ENCODE measurements around the gene MKNK1. TPM values are rescaled to one million over a fixed set of nuclear protein-coding genes. Genes with fewer than 3 reads are reported as not detected.

MKNK1 gene
- total and polyA plus RNA-seq, 2 of the 8 experiments (the other 6 are each of a cell fraction or from before 2014, with no cell fraction given), result 13.9 to 21.5 TPM

- 0 out of 2 replicates have a peak overlapping the region, but pooled peaks have one; percentile 26 for H2AFZ ChIP-seq (ENCODE audit: low read length)
- no peaks in the 10 kb centered on the region for H3K79me2 ChIP-seq (ENCODE audit: control insufficient read depth in 1 of 2, insufficient read depth in 2 of 2, low read length in 2 of 2)
- peaks cover 11 to 35% (median 24%) of the 10 kb centered on the region in 4 experiments for H3K4me1 ChIP-seq (replicated peaks in 1 of 4; ENCODE audit: control insufficient read depth in 3 of 4, insufficient read depth in 4 of 4, low read length in 3 of 4)
- peak overlapping the region; percentile 94 for H3K18ac ChIP-seq (ENCODE audit: extremely low read depth, low read length)
- H3K36me3 ChIP-seq (ENCODE audit: control insufficient read depth in 2 of 4, insufficient read depth in 4 of 4, low read length in 3 of 4), result no peaks in the 10 kb centered on the region; a peak in 1 of 8 replicates
- H4K8ac ChIP-seq (ENCODE audit: extremely low read depth, insufficient read depth, low read length), result no peak overlapping the region
- H4K91ac ChIP-seq (replicated peaks; ENCODE audit: insufficient read length, low read length), result peak overlapping the region; percentile 88
- H3K23ac ChIP-seq (ENCODE audit: insufficient read length), result no peak overlapping the region
- peak overlapping the region; percentile 19 to 44; a peak in 3 of 4 replicates for H3K4me2 ChIP-seq (ENCODE audit: insufficient read depth in 1 of 2, low read depth in 2 of 2, low read length in 2 of 2)
- H3K27ac ChIP-seq (ENCODE audit: low read depth, low read length), result peak overlapping the region; percentile 59; the same call in 1 of the 2 replicates
- H3K4ac ChIP-seq (replicated peaks; ENCODE audit: insufficient read length, low read depth, low read length), result peak overlapping the region; percentile 63
- DNase-seq (ENCODE audit: low read depth in 1 of 2, low spot score in 2 of 2), result peak in 1 of 2 experiments; percentile 63
- H2BK15ac ChIP-seq (ENCODE audit: low read length), result peak overlapping the region; percentile 84; the same call in 1 of the 2 replicates
- no peak for FAIRE-seq
- peak overlapping the region; percentile 65 for H4K5ac ChIP-seq (ENCODE audit: insufficient read length, low read depth, low read length)
- H3K56ac ChIP-seq (replicated peaks; ENCODE audit: insufficient read length, low read depth, low read length), result peak overlapping the region; percentile 28
- peak overlapping the region; percentile 90; the same call in 1 of the 2 replicates for H2BK5ac ChIP-seq (ENCODE audit: low read depth, low read length)
- no peaks in the 10 kb centered on the region for H4K20me1 ChIP-seq (replicated peaks in 1 of 2; ENCODE audit: control insufficient read depth in 1 of 2, insufficient read depth in 2 of 2, low read length in 2 of 2)
- peak overlapping the region; percentile 43; the same call in 1 of the 2 replicates for H2BK20ac ChIP-seq (ENCODE audit: low read length)
- ChIA-PET POLR2A (ENCODE audit: partially characterized antibody) (interaction anchor here (0.5 to 1.9 kb wide), 7 partner anchors 9 to 639 kb away, joined by 3 to 15 read pairs (median 3); partner anchors contain the start of genes ATPAF1 and MKNK1), CTCF (ENCODE audit: partially characterized antibody) (interaction anchor here (0.6 to 14.2 kb wide), 9 partner anchors 9 to 171 kb away, joined by 3 to 126 read pairs (median 4); partner anchors contain the start of gene MKNK1)
- peak overlapping the region in 1 of 4 experiments; percentile 41; a peak in 2 of 8 replicates for H3K4me3 ChIP-seq (ENCODE audit: extremely low read depth in 1 of 4, insufficient read depth in 2 of 4, low read depth in 3 of 4, low read length in 4 of 4)
- no peaks in the 10 kb centered on the region for H3K9me3 ChIP-seq (ENCODE audit: insufficient read depth in 2 of 2, low read depth in 1 of 2, low read length in 1 of 2)
- peaks cover 7% of the 10 kb centered on the region; the same call in 1 of the 2 replicates for H3K23me2 ChIP-seq (ENCODE audit: low read depth, low read length)
- H2BK120ac ChIP-seq (replicated peaks; ENCODE audit: low read depth, low read length), result peak overlapping the region; percentile 65
- peaks cover 0 to 9% (median 8%) of the 10 kb centered on the region in 4 experiments; a peak in 5 of 7 replicates for H3K27me3 ChIP-seq (replicated peaks in 1 of 4; ENCODE audit: control insufficient read depth in 3 of 4, extremely low read depth in 1 of 4, insufficient read depth in 3 of 4, low read length in 3 of 4)
- H3K9ac ChIP-seq (replicated peaks in 1 of 4; ENCODE audit: extremely low read depth in 1 of 4, low read depth in 3 of 4, low read length in 3 of 4), result peak overlapping the region in 1 of 4 experiments; percentile 13; a peak in 2 of 7 replicates
- H2AK5ac ChIP-seq (ENCODE audit: low read depth, low read length), result peak overlapping the region; percentile 19; the same call in 1 of the 2 replicates
- no peak overlapping the region for H3K14ac ChIP-seq (ENCODE audit: insufficient read length)
- no peaks in the 10 kb centered on the region for H3K79me1 ChIP-seq (ENCODE audit: low read depth, low read length)
- WGBS, 2 experiments (ENCODE audit: extremely low coverage in 1 of 2, insufficient coverage in 1 of 2, insufficient read length in 1 of 2, insufficient replicate concordance in 2 of 2, low coverage in 1 of 2, low lambda C conversion rate in 2 of 2, missing lambda C conversion rate in 1 of 2), result 89% methylated on average over 37 of the region's 38 CpGs; no CpG with 5 or more reads in 1 of the 2 experiments
- peak overlapping the region; percentile 77; the same call in 1 of the 2 replicates for H2BK12ac ChIP-seq (ENCODE audit: low read depth, low read length)
- no peak for TF ChIP-seq CBX5 (IDR thresholded peaks at IDR 0.05; ENCODE audit: low read depth, low read length)
- TF ChIP-seq MAFK (IDR thresholded peaks at IDR 0.05; ENCODE audit: low read depth, low read length), result no peak
- TF ChIP-seq MAX (IDR thresholded peaks at IDR 0.05), result no peak
- no peak for TF ChIP-seq KDM4A (IDR thresholded peaks at IDR 0.05; ENCODE audit: low read depth, low read length, severe bottlenecking)
- TF ChIP-seq SIX5 (IDR thresholded peaks at IDR 0.05; ENCODE audit: low read depth, low read length), result no peak
- no peak for TF ChIP-seq CBX8 (IDR thresholded peaks at IDR 0.05; ENCODE audit: borderline replicate concordance, low read depth, low read length)
- no peak for TF ChIP-seq EP300 (IDR thresholded peaks at IDR 0.05; ENCODE audit: borderline replicate concordance in 1 of 2, low read depth in 2 of 2, low read length in 2 of 2)
- no peak for TF ChIP-seq SUZ12 (IDR thresholded peaks at IDR 0.05; ENCODE audit: low read length)
- TF ChIP-seq ZNF274 (IDR thresholded peaks at IDR 0.05; ENCODE audit: borderline replicate concordance, extremely low read depth, low read length), result no peak
- TF ChIP-seq POLR2A (IDR thresholded peaks at IDR 0.05; ENCODE audit: control extremely low read depth in 1 of 2, low read depth in 2 of 2, low read length in 2 of 2), result no peak
- TF ChIP-seq HDAC6 (IDR thresholded peaks at IDR 0.05; ENCODE audit: low read depth, low read length), result no peak
Measured at GRCh38 chr1:46612937-46613660, 9.0 kb upstream of the MKNK1 start.

Data from H1 (cell line).